Prostate gland (tissue), 2 donors: ENCODE results near the gene DDX11. TPM values are rescaled to one million over a fixed set of nuclear protein-coding genes. Genes with fewer than 3 reads are reported as not detected.
"Not testable (repeated sequence)": the region's sequence is repeated elsewhere in the genome, so short reads cannot be mapped to it uniquely, and the experiment has no call there.

Experiments
- DNase-seq: peaks from one replicate; pipeline ENCODE4 v3.0.0-alpha.2; 2019; ENCODE audit warnings: low spot score
- H3K27ac ChIP-seq, 2 donors: fragments of 200-600 bp; sonication (generic); 2 replicates each; pipeline ENCODE4 v1.5.1; 2017 to 2019
- H3K27me3 ChIP-seq: fragments of 200-600 bp; sonication (generic); replicated peaks from 2 replicates; pipeline ENCODE4 v1.5.1; 2019; ENCODE audit not compliant: insufficient read depth
- H3K36me3 ChIP-seq, 2 donors: fragments of 200-600 bp; sonication (generic); 1 replicate in 1 of 2; 2 replicates in 1 of 2; pipeline versions ENCODE4 v1.5.1 to v1.8.1; 2017 to 2019
- H3K4me1 ChIP-seq: fragments of 200-600 bp; sonication (generic); replicated peaks from 2 replicates; pipeline ENCODE4 v1.5.1; 2019
- H3K4me3 ChIP-seq, 2 donors: fragments of 200-600 bp; sonication (generic); 2 replicates each; pipeline ENCODE4 v1.5.1; 2017 to 2019
- H3K9me3 ChIP-seq: fragments of 200-600 bp; sonication (generic); 2 replicates; pipeline ENCODE4 v1.5.1; 2017
- POLR2A ChIP-seq: fragments of 450-650 bp; IDR thresholded peaks from one replicate; pipeline ENCODE4 v1.6.1; 2016; ENCODE audit warnings: antibody characterized with exemption, mild to moderate bottlenecking
- POLR2AphosphoS5 ChIP-seq: sonication (generic); formaldehyde crosslinking; IDR thresholded peaks from one replicate; pipeline ENCODE4 v1.6.1; 2017; ENCODE audit warnings: antibody characterized with exemption
- WGBS: methylation state at CpG from one replicate; pipeline ENCODE4 v1.1.5; 2018; 5-methylcytosine and 5-hydroxymethylcytosine counted together
- intact Hi-C: fragments of 100-400 bp; cut with DNase I; formaldehyde crosslinking; loops from one replicate; pipeline ENCODE4 v1.14.2; 2022
- total RNA-seq, 2 donors: library from RNA; depleted of rRNA; stranded (reverse); fragments of >200 nt; gene quantifications; one replicate each; pipeline ENCODE4 v1.1.0, GENCODE V29; 2016
- TF ChIP-seq, protein P1 (sequence below), 4 experiments: fragments of 200-600 bp in 2 of 4; fragments of 450-650 bp in 2 of 4; sonication (generic) in 2 of 4; IDR thresholded peaks; 1 replicate in 3 of 4; 2 replicates in 1 of 4; pipeline ENCODE4 v1.5.1; 2016 to 2019; ENCODE audit warnings: antibody characterized with exemption in 4 of 4, mild to moderate bottlenecking in 2 of 4, moderate library complexity in 2 of 4

DDX11 gene
- total RNA-seq: 10 to 100 TPM; 24.2 to 49.0 TPM

DNA sequence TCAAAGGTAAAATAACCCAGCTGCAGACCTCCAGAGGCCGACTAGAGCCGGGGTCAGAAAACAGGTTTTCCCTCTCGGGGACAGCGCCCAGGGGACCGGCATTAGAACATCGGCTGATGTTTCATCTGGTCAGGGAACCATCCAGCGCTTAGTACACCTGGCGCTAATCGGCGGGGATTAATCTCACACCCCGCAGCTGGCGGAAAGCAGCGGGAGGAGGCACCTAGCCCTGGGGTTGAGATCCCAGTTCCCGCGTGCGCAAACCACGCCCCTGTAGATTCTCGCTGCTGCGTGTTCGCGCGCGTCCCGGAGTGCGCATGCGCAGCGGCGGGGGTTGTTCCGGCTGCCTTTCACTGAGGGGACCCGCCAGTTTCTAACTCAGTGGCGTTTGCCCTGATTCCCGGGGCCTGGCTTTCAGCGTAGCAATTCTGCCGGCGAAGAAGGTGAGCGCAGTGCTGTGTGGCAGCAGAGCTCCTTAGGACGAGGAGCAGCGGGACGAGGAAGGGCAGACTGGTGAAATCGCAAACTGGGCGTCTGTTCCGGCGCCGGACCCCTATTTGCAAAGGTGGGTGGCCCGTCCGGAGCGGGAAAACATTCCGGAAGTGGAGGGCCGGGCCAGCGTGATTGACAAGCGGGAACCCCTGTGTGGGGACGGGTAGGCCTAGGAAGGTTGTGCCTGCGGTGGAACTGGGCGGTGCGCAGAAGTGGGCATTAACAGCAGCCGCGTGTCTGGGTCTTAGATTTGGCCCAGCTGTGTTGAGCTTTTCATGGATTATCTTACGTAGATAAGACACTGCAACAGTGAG is at the start of gene DDX11:
Gene DDX11 (plus strand): TSS at position 334 of the 806 bp plus-strand sequence. CDS start 4,534 bp downstream, outside the sequence.
- intact Hi-C loops, H3K36me3 ChIP-seq, H3K4me1 ChIP-seq, H3K9me3 ChIP-seq, H3K27me3 ChIP-seq: not testable (repeated sequence)
- peak within 1 kb of the TSS; percentile 90 to 92 for H3K27ac ChIP-seq
- under 1% methylated on average over 58 of the region's 58 CpGs for WGBS
- peak within 1 kb of the TSS; percentile 51 to 67 for H3K4me3 ChIP-seq
- peak; percentile 92 for DNase-seq
- TF ChIP-seq, protein P1, sequence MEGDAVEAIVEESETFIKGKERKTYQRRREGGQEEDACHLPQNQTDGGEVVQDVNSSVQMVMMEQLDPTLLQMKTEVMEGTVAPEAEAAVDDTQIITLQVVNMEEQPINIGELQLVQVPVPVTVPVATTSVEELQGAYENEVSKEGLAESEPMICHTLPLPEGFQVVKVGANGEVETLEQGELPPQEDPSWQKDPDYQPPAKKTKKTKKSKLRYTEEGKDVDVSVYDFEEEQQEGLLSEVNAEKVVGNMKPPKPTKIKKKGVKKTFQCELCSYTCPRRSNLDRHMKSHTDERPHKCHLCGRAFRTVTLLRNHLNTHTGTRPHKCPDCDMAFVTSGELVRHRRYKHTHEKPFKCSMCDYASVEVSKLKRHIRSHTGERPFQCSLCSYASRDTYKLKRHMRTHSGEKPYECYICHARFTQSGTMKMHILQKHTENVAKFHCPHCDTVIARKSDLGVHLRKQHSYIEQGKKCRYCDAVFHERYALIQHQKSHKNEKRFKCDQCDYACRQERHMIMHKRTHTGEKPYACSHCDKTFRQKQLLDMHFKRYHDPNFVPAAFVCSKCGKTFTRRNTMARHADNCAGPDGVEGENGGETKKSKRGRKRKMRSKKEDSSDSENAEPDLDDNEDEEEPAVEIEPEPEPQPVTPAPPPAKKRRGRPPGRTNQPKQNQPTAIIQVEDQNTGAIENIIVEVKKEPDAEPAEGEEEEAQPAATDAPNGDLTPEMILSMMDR (IDR thresholded peaks at IDR 0.05): peak in 1 of 4 experiments; percentile 4
- TF ChIP-seq POLR2A (peak; percentile 27), POLR2AphosphoS5 (peak; percentile 81)

DNA sequence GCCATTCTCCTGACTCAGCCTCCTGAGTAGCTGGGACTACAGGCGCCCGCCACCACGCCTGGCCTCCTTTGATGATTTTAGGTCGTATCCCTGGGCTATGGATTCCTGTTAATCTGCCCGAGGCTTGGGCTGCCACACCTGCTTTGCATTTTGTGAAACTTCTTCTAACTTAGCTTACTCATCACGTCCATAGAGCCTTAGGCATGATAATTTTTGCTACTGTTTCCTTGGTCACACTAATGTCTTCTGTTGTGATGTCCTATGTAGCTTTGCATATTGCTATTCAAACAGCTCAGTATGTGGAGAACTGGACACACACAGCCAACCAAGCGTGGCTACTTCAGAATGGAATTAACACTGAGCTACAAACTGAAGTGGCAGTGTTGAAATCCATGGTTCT is 47.5 kb upstream of the DDX11 start:
- intact Hi-C loops: no loop called here
- Histone ChIP-seq H3K4me3 (no peak overlapping the region), H3K9me3 (no peaks in the 10 kb centered on the region), H3K4me1 (no peaks in the 10 kb centered on the region), H3K36me3 (no peaks in the 10 kb centered on the region), H3K27me3 (no peaks in the 10 kb centered on the region), H3K27ac (no peak overlapping the region)
- 92% methylated on average over 7 of the region's 7 CpGs for WGBS
- TF ChIP-seq POLR2AphosphoS5: no peak
- TF ChIP-seq, protein P1 (IDR thresholded peaks at IDR 0.05): no peak
- no peak for TF ChIP-seq POLR2A
- DNase-seq: no peak

DNA sequence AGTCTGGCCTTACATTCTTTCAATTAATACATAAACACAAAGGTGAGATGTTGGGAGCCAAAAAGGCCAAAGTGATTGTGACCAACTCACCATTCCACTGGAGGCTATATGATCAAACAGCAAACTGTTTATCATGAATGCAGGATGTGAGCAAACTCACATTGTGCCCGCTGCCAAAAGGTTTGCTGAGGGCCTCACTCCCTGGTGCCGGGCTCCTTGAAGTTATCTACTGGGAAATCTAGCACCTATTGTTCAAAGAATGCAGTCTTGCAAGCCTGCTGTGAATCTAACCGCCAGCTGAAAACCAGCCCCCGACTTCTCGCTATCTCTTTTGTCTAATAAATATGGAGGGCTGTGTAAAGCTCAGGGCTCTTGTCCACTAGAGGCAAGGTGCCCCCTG is 46.7 kb upstream of the DDX11 start:
- H3K4me1 ChIP-seq, H3K36me3 ChIP-seq, DNase-seq, H3K27me3 ChIP-seq, intact Hi-C loops, H3K27ac ChIP-seq, H3K9me3 ChIP-seq, H3K4me3 ChIP-seq: not testable (repeated sequence)
- WGBS: 50% methylated on average over 5 of the region's 5 CpGs

DNA sequence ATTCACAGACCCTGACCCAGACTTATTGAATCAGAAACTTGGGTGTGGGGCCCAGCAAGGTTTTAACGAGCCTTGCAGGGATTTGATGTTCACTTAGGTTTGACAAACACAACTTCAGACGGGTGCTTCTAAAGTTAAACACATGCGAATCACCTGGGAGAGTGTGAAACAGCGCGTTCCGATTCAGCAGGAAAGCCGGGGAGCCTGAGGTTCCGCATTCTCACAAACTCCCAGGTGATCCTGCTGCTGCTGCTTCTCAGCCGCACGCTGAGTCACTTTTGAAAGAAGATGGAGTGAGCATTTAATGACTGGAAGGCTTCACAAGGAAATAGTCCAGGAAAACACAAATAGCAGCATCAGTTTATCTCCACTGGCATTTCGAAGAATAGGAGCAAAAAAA is 44.2 kb upstream of the DDX11 start:
- TF ChIP-seq POLR2AphosphoS5: no peak
- TF ChIP-seq POLR2A: no peak
- TF ChIP-seq, protein P1 (IDR thresholded peaks at IDR 0.05): no peak
- DNase-seq: no peak
- intact Hi-C loops: no loop called here
- H3K4me3 ChIP-seq: no peak overlapping the region
- H3K36me3 ChIP-seq: no peaks in the 10 kb centered on the region
- no peak overlapping the region for H3K27ac ChIP-seq
- H3K4me1 ChIP-seq: no peaks in the 10 kb centered on the region
- 78% methylated on average over 11 of the region's 11 CpGs for WGBS
- no peaks in the 10 kb centered on the region for H3K27me3 ChIP-seq
- no peaks in the 10 kb centered on the region for H3K9me3 ChIP-seq

DNA sequence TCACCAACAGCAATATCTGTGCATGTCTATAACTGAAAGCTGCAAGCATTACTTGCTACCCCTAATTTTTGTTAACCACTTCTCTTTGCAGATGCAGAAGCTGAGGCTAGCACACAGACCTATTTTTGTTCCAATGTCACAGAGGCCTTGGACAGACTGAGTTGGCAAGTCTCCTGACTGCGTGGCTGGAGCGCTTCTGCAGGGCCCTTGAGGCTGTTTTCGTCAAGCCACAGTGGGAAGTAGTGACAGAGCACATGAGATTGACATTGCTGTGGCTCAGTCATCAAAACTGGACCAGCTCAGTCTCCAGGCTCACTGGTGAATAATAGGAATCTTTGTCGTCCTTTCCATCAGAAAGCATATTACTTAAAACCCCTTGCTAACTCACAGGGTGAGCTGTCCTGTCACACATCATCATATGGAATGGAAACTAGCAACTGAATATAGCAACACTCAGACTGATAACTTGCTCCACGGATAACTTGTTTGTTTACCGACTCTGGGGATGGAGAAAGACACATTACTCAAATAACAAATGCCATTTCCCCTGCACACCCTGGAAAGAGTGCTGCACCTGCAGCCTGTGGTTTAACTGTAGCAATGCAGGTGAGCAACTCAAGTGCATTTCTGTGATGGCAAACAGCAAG is 43.6 kb upstream of the DDX11 start:
- Histone ChIP-seq H3K27me3 (no peaks in the 10 kb centered on the region), H3K4me1 (no peaks in the 10 kb centered on the region), H3K9me3 (no peaks in the 10 kb centered on the region), H3K36me3 (no peaks in the 10 kb centered on the region), H3K4me3 (no peak overlapping the region), H3K27ac (no peak overlapping the region)
- WGBS: 60% methylated on average over 6 of the region's 6 CpGs
- intact Hi-C loops: no loop called here
- no peak for DNase-seq
- TF ChIP-seq, protein P1 (IDR thresholded peaks at IDR 0.05): no peak
- no peak for TF ChIP-seq POLR2AphosphoS5
- no peak for TF ChIP-seq POLR2A
